SK-N-DZ (cell line): Measurements from ENCODE around the gene APOBEC4. TPM values are rescaled to one million over a fixed set of nuclear protein-coding genes. Genes with fewer than 3 reads are reported as not detected.
"Not testable (repeated sequence)": the region's sequence is repeated elsewhere in the genome, so short reads cannot be mapped to it uniquely, and the experiment has no call there.

Experiments used
- DNase-seq: peaks from one replicate; pipeline ENCODE4 v3.0.0-alpha.2; 2015; ENCODE audit warnings: low spot score
- polyA plus RNA-seq, 2 experiments: library from polyadenylated mRNA; depleted of rRNA; stranded (reverse); fragments of >200 nt; gene quantifications; 2 replicates each; pipeline ENCODE4 v1.2.3, GENCODE V29; 2014

Gene APOBEC4
- not detected in 2 replicates for polyA plus RNA-seq (2014; cell fraction: cytosol; rRNA removed)
- polyA plus RNA-seq (2014; cell fraction: nucleus; rRNA removed): not detected in 2 replicates

GRCh38 chr1:183652547-183653461, at the start of gene APOBEC4:
TSS of gene APOBEC4 (minus strand) at chr1:183653316. CDS start at chr1:183648781, 4,535 bp downstream.
- DNase-seq: no peak

GRCh38 chr1:183702813-183703198, 49.7 kb upstream of the APOBEC4 start:
- DNase-seq: no peak

GRCh38 chr1:183702087-183702812, 49.1 kb upstream of the APOBEC4 start:
- DNase-seq: no peak

GRCh38 chr1:183699616-183700160, 46.6 kb upstream of the APOBEC4 start:
- DNase-seq: no peak

GRCh38 chr1:183697814-183698590, 44.9 kb upstream of the APOBEC4 start:
- DNase-seq: no peak

GRCh38 chr1:183696981-183697380, 43.9 kb upstream of the APOBEC4 start:
- no peak for DNase-seq

GRCh38 chr1:183694755-183695154, 41.6 kb upstream of the APOBEC4 start:
- no peak for DNase-seq

- no peak for DNase-seq
These were observed 41.0 kb upstream of the APOBEC4 start for GRCh38 chr1:183694066-183694465.

GRCh38 chr1:183693521-183693920, 40.4 kb upstream of the APOBEC4 start:
- no peak for DNase-seq

GRCh38 chr1:183689762-183690204, 36.7 kb upstream of the APOBEC4 start:
- no peak for DNase-seq

GRCh38 chr1:183688341-183689060, 35.4 kb upstream of the APOBEC4 start:
- no peak for DNase-seq

- DNase-seq: no peak
These were observed 34.6 kb upstream of the APOBEC4 start for GRCh38 chr1:183687546-183688304.

- no peak for DNase-seq
These were observed 33.1 kb upstream of the APOBEC4 start for GRCh38 chr1:183686229-183686628.

GRCh38 chr1:183685112-183685713, 32.1 kb upstream of the APOBEC4 start:
- DNase-seq: peak; percentile 46

GRCh38 chr1:183679363-183679762, 26.2 kb upstream of the APOBEC4 start:
- DNase-seq: not testable (repeated sequence)

- no peak for DNase-seq
These were observed 25.7 kb upstream of the APOBEC4 start for GRCh38 chr1:183678819-183679218.

GRCh38 chr1:183676586-183677189, 23.6 kb upstream of the APOBEC4 start:
- DNase-seq: peak; percentile 39

GRCh38 chr1:183675883-183676585, 22.9 kb upstream of the APOBEC4 start:
- no peak for DNase-seq
